ENCODE measurements around the gene CGN.
A peak's percentile ranks its signal among the peaks of the same experiment; 100 is the strongest.

The CGN gene, protein sequence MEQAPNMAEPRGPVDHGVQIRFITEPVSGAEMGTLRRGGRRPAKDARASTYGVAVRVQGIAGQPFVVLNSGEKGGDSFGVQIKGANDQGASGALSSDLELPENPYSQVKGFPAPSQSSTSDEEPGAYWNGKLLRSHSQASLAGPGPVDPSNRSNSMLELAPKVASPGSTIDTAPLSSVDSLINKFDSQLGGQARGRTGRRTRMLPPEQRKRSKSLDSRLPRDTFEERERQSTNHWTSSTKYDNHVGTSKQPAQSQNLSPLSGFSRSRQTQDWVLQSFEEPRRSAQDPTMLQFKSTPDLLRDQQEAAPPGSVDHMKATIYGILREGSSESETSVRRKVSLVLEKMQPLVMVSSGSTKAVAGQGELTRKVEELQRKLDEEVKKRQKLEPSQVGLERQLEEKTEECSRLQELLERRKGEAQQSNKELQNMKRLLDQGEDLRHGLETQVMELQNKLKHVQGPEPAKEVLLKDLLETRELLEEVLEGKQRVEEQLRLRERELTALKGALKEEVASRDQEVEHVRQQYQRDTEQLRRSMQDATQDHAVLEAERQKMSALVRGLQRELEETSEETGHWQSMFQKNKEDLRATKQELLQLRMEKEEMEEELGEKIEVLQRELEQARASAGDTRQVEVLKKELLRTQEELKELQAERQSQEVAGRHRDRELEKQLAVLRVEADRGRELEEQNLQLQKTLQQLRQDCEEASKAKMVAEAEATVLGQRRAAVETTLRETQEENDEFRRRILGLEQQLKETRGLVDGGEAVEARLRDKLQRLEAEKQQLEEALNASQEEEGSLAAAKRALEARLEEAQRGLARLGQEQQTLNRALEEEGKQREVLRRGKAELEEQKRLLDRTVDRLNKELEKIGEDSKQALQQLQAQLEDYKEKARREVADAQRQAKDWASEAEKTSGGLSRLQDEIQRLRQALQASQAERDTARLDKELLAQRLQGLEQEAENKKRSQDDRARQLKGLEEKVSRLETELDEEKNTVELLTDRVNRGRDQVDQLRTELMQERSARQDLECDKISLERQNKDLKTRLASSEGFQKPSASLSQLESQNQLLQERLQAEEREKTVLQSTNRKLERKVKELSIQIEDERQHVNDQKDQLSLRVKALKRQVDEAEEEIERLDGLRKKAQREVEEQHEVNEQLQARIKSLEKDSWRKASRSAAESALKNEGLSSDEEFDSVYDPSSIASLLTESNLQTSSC

DNA sequence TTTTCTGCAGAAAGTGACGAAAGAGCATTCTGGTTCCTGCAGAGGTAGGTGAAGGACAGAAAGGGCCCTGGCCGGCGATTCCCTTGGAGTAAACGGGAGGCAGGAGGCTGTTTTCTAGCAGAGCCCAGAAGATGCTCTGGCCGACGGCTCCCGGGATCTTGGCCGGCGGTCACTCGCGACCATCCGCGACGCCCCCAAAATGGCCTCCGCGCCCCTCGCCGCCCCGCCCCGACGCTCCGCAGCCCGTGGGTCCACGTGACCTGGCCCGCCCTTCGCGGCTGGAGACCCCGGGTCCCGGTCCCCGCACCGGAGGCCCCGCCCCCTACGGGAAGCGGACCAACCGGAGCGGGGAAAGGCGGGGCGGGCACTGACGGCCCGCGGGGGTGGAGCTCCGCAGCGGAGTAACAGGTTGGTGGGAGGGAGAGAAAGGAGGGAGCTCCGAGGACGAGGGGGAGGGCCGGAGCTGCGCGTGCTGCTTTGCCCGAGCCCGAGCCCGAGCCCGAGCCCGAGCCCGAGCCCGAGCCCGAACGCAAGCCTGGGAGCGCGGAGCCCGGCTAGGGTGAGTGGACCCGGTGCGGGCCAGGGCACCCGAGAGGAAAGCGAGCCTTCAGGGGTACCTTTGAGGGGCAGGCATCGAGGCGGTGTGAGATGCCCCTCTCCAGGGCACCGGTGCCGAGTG, at the start of gene CGN:
CGN (plus strand) TSS at position 431 of the 679 bp plus-strand sequence. CDS start 7,133 bp downstream, outside the sequence.
- DNase-seq (ENCODE audit: low spot score), result peak; percentile 23

DNA sequence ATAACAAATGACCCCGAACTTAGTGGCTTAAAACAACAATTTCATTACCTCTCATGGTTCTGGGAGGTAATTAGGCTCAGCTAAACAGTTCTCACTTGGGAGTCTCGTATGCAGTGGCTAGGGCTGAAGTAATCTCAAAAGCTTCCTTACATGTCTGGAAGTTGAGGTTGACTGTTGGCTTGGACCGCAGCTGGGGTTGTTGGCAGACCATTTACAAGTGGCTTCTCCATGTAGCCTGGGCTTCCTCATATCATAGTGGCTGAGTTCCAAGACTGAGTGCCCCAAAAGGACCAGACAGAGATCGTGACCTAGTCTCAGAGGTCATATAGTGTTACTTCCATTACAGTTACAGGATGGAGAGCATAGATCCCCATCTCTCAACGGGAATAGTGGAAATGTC, 49.5 kb upstream of the CGN start:
- no peak for DNase-seq (ENCODE audit: low spot score)

DNA sequence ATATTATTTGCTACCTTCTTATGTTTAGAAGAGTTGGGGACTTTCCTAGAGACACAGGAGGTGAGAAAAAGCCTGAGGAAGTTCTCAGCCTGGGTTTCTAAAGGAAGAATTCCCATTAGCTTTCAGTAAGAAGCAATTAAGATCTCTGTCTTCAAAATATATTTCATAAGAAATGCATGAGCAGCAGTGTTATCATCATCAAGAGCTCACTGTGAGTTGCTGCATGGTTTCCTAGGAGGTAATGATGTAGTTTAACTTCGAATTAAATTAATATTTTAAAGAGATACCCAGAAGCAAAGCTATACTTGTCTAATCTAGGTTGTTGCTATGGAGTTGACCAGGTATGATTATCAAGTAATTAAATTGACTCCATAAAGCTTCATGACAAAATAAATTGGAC, 46.2 kb upstream of the CGN start:
- no peak for DNase-seq (ENCODE audit: low spot score)

DNA sequence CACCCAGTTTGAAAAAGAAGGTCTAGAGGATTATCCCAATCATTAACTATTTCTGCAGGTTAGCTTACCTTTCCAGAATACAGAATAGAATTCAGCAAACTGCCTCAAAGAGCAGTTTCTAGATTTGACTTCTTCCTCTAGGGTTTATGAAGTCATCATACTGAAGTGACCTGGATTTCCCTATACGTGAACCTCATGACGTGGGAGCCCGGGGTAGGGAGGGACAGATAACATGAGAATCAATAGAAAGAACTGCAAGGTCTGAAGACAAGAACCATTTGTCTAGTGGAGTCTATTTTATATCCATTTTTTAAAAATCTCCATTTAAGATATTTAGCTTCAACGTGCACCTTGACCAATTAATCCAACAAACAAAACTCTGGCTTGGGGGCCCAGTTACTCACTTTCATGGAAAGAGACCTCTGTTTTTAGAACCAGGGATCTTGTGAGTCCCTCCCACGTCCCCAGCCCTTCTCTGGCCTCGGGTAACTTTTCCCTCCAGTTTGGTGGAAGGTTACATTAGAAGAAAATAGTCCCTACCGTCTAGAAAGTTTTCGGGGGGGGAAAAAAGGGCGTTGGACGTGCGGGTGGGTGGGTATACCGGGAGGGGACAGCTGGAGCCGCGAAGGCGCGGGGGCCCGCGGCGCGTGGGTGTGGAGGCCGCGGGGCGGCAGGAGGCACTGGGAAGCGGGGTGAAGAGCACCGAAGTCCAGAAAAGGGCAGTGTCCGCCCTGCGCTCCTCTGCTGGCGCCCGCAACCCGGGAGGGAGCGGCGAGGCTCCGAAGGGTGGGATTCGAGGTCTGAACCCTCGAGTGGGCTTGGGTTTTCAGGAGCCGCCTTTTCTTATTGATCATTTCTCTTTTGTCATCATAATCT, 38.1 kb upstream of the CGN start:
- peak; percentile 40 for DNase-seq (ENCODE audit: low spot score)

DNA sequence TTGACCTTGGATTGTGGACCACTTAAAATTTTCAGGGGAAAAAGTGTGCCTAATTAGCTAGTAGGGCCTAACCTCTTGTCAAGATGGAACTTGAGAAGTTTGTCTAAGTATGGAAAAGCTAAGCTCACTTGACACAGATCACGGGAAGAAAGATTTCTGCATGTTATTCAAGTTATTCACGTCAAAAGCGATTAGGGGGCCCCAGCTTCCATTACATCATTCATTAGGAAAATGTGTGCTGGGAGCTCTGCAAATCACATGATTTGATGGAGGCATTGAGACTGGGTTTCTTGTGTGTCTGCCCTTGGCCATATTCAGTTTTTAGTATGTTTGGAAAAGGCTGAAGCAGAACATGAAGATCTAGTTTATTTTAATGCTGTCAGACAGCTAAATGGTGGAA, 36.4 kb upstream of the CGN start:
- DNase-seq (ENCODE audit: low spot score), result no peak

DNA sequence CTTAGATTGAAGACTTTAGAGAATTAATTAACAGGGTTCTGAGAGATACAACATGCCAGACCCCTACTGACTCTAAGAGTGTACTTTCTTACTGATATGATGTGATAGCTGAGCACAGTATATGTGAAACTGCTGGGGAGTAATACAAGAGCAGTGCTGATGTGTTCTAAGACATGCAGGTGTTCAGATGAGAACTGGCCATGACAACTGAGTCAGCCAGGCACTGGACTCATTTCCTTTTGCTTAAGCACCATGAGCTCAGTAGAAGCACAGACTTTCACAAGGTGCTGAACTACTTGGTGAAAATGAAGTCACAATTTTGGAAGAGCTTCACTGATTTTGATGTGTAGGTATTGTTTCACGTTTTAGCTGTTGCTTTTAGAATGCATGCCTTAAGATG, 36.0 kb upstream of the CGN start:
- no peak for DNase-seq (ENCODE audit: low spot score)

DNA sequence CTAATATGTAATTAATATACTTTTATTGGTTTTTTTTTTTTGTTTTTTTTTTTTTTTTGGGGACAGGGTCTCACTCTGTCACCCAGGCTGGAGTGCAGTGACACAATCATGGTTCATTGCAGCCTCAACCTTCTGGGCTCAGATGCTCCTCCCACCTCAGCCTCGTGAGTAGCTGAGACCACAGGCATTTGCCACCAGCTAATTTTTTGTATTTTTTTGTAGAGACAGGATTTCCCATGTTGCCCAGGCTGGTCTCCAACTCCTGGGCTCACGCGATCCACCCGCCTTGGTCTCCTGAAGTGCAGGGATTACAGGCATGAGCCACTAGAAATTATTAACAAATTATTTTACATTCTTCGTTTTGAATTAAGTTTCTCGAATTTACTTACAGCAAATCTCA, 35.1 kb upstream of the CGN start:
- DNase-seq (ENCODE audit: low spot score), result no peak

DNA sequence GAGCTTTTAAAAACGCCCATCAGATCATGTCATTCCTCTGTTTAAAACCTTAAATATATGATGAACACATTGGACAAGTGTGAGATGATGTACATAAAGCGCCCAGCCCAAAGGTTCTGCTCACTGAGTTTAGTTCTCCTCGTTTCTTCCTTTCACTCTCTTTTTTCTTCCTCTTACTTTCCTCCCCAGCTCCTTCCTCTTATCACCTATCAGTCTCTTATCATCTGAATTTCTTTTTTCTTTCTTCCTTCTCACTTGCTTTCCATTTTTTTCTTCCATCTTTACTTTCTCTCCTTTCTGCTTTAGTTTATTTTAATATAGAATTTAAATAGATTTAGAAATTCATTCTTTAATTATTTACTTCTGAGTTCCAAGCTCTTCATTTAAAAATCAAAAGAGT, 34.1 kb upstream of the CGN start:
- DNase-seq (ENCODE audit: low spot score), result no peak

DNA sequence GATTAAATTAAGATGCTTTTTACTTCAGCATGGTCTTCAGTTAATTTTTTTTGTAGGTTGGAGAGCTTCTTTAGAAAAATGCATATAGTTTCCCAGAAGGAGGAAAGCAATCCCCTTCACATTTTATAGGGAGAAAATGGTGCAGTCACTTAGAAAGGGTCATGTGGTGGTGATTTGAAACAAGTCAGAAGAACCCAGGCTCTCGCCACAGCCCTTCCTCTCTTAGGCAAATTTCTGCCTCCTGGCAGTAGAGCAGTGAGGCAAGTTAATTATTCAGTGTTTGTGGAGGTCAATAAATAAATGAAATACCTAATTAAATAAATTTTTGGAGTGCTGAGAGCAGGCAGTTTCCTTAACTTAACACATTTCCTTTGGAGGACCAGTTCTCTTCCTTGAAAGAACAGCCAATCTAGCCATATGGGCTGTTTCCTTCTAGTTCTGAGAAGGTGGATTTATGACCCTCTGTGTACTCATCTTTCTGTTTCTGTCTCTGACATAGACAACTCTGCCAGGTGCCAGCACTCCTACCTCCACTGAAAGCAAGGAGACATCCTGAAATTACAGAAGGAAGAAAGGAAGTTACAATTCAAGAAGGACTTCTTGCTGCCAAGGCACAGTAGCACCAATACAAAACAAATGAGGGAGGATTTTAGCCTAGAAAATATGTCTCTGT, 32.9 kb upstream of the CGN start:
- no peak for DNase-seq (ENCODE audit: low spot score)

DNA sequence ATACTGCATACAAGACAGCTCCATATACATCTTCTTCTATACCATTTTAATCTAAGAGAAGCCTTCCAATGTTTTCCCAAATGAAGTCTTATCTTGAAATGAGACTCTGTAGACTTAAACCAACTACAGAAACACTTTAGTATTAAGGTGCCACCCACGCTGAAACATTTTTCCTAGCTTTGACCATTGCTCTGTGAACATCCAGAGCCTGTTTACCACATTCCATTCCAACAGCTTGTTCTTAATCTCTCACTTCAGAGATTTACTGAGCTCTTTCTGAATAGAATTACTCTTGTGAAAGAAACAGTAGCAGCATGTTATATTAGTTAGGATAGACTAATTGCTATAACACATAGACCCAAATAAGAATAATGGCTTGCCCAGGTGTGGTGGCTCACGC, 32.3 kb upstream of the CGN start:
- DNase-seq (ENCODE audit: low spot score), result no peak

DNA sequence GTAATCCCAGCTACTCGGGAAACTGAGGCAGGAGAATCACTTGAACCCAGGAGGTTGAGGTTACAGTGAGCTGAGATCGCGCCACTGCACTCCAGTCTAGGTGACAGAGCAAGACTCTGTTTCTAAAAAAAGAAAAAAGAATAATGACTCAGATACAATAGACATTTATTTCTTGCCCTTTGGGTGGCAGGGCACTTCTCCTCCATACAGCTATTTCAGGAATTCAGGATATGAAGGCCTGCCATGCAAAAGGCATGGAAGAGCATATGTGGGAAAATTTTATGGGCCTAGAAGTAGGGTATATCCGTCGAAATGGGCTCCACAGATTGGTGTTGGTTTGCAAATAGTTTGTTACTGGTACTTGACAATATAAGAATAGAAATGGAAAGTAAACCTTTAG, 31.7 kb upstream of the CGN start:
- no peak for DNase-seq (ENCODE audit: low spot score)

DNA sequence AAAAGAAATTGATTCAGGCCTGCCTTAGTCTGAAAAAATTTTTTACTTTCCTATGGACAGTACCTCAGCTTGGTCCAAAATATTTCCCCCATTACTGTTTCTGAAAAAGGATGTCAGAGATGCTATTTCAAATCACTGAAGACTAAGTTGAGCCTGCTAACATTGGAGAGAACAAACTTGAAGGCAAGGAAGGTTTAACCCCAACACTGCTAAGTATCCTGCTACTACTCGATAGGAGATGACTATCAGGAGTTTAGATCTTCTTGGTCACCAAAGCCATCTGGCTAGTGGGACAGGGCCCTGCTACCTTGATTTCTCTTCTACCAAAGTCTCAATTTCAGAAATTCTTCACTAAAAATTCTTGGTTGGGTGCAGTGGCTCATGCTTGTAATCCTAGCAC, 29.2 kb upstream of the CGN start:
- DNase-seq (ENCODE audit: low spot score), result no peak

DNA sequence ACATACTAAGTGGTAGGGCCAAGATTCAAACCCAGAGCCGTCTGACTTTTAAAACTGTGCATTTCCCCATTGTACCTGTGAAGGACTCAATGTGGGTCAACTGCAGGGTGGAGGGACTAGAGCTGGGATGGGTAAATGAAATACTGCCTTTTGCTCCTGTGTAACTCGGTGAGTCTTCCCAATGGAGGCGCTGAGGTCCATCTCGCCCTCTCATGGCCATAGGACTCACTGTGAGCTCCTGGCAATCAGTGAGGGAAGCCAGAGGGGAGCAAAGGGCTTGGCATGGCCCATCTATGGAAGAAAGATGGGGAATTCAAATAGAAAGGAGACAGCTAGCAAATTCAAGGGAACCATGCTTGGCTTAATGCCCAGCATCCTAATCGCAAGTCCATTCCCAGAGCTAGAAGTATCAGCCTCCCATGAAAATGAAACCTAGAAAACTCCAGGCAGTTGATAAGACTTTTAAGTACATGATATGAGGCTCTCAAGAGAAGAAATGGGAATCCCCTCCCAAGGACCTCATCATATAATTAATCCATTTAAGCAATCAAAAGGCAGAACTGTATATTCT, 25.4 kb upstream of the CGN start:
- DNase-seq (ENCODE audit: low spot score), result no peak

DNA sequence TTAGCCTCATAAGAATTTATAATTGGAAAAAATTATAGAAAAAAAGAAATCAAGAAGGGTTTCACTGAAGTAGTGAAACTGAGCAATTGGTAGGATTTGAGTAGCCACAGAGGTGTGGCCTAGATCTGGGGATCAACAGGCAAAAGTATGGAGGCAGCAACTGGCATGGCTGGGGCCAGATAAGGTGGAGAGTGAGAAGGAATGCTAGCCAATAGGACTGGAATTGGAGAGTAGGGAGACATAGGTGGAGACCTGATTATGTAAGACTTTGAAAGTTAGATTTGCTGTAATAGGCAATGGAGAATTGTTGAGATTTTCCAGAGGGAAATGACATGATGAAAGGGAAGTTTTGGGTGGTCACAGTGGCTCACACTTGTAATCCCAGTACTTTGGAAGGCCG, 24.6 kb upstream of the CGN start:
- DNase-seq (ENCODE audit: low spot score), result no peak

DNA sequence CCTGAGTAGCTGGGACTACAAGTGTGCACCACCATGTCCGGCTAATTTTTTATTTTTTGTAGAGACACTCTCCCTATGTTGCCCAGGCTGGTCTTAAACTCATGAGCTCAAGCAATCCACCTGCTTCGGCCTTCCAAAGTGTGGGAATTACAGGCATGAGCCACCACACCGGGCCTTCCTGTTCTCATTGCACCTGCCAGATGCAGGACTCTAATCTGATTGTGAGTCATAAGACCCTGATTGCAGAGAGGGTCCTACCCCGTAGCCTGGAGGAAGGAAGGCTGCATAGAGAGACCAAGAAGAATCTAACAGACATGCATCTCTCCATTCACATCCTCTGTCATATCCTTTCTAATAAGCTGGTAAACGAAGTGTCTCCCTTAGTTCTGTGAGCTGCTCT, 19.5 kb upstream of the CGN start:
- no peak for DNase-seq (ENCODE audit: low spot score)

DNA sequence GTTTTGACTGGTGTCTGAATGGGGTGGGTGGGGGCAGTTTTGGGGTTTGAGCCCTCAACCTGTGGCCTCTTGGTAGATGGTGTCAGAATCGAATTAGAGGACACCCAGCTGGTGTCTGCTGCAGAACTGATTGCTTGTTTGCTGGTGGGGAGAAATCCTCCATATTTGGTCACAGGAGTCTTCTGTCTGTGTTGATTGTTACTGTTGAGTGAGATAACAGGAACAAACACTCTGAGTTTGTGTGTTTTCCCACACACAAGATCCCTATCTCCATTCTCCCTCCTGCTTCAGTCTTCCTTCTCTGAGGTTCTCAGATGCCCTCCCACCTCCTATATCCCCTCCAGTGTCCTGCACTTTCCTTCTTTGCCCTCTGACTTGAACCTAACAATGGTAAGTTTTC, 19.1 kb upstream of the CGN start:
- DNase-seq (ENCODE audit: low spot score), result no peak

DNA sequence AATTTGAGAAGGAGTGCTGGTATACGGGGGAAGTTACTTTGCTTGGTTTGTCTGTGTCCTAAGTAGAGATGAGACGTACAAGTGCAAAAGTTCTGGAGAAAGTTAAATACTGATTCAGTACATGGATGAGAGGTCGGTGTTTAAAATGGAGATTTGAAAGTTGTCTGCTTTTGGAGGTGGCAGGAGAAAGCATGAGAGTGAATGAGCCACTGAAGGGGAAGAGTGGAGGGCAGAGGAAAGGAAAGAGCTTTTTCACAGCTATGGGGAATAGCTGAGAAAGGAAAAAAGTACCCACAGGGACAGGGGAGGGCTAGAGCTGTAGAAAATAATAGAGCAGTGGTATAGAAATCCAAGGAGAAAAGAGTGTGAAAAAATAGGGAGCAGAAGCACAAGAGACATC, 18.1 kb upstream of the CGN start:
- DNase-seq (ENCODE audit: low spot score), result no peak

DNA sequence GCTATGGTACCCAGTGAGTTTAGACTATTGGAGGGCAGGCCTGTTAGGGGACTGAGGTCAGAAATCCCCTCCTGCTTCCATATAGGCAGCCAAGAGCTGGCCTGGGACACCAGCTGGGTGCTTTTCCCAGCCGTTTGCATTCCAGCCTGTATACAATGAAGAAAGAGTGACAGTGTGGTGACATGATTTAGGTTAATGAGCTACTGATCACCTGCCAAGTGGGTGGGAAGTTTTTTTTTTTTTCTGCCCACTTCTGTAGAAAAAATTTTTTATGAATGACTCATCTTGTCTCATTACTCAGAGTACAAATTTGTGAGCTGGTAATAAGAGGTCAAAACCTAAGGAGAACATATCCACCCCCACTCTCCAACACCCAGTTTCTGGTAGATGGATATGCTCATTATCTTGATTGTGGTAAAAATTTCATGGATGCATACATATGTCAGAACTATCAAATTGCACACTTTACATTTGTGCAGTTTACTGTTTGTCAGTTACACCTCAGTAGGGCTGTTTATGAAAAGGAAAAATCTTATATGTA, 16.4 kb upstream of the CGN start:
- DNase-seq (ENCODE audit: low spot score), result peak; percentile 45

DNA sequence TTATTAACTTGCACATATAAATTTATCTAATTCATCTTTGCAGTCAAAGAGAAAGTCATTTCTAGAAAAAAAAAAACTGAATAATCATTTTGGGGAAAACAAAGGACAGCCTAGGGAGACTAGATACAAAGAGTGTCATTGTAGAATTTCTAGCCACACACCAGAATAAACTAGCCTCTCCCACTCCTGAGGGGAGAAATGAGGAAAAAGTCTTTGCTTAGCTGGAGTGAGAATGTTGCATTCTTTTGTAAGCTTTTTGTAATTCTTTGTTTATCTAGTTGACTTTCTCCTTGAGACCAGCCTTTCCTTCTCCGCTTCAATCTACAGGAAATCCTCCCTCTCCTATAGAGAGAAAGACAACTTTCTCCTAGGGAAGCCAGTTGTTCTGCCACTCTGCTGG, 15.9 kb upstream of the CGN start:
- no peak for DNase-seq (ENCODE audit: low spot score)

DNA sequence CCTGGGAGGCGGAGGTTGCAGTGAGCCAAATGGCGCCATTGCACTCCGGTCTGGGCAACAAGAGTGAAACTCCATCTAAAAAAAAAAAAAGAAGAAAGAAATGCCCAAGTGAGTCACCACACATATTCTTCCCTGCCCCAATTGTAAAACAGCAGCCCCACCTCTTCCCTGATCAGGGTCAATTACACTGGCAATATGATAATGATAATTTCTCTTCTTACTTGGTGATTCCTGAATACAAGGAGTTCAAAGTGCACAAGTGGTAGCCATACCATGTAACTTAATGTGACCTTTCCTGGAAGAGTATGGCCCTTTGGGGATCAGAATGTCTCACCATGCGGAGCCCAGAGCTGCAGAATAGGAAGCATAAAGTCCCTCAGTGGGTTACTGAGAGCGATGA, 11.8 kb upstream of the CGN start:
- no peak for DNase-seq (ENCODE audit: low spot score)
